Gastroesophageal sphincter (tissue), 4 donors: ENCODE measurements around the gene ADSS2. TPM values are rescaled to one million over a fixed set of nuclear protein-coding genes. Genes with fewer than 3 reads are reported as not detected.

Experiments used
- ATAC-seq: fragments of 150-250 bp; one replicate; pipeline ENCODE4 v1.9.1; 2016; ENCODE audit warnings: mild to moderate bottlenecking, moderate library complexity
- H3K27ac ChIP-seq, 4 donors: fragments of 200-600 bp; sonication (generic) in 3 of 4; 1 replicate in 3 of 4; 2 replicates in 1 of 4; pipeline ENCODE4 v1.5.1; 2016 to 2019
- H3K27me3 ChIP-seq: fragments of 200-600 bp; sonication (generic); one replicate; pipeline ENCODE4 v1.5.1; 2019
- H3K36me3 ChIP-seq, 2 donors: fragments of 200-600 bp; sonication (generic); one replicate each; pipeline ENCODE4 v1.5.1; 2019; ENCODE audit warnings: control low read depth in 1 of 2
- H3K4me1 ChIP-seq, 3 donors: fragments of 200-600 bp; sonication (generic); 1 replicate in 2 of 3; 2 replicates in 1 of 3; pipeline ENCODE4 v1.5.1; 2016 to 2019; ENCODE audit warnings: control low read depth in 2 of 3
- H3K4me3 ChIP-seq, 2 donors: fragments of 200-600 bp; sonication (generic); one replicate each; pipeline ENCODE4 v1.5.1; 2019; ENCODE audit warnings: mild to moderate bottlenecking in 1 of 2, moderate library complexity in 1 of 2
- H3K9me3 ChIP-seq, 3 donors: fragments of 200-600 bp; sonication (generic); one replicate each; pipeline ENCODE4 v1.5.1; 2017 to 2019; ENCODE audit warnings: control low read depth in 2 of 3
- CTCF ChIP-seq, 4 experiments: fragments of 200-600 bp in 2 of 4; fragments of 450-650 bp in 2 of 4; sonication (generic) in 1 of 4; IDR thresholded peaks; one replicate each; pipeline ENCODE4 v1.5.1; 2017 to 2019; ENCODE audit warnings: antibody characterized with exemption in 4 of 4, mild to moderate bottlenecking in 2 of 4, moderate library complexity in 2 of 4
- EP300 ChIP-seq: sonication (generic); formaldehyde crosslinking; IDR thresholded peaks from one replicate; pipeline ENCODE4 v1.6.1; 2017; ENCODE audit warnings: antibody characterized with exemption, mild to moderate bottlenecking
- POLR2A ChIP-seq, 2 donors: fragments of 450-650 bp; IDR thresholded peaks; one replicate each; pipeline ENCODE4 v1.6.1; 2017; ENCODE audit warnings: antibody characterized with exemption in 2 of 2, mild to moderate bottlenecking in 2 of 2, moderate library complexity in 1 of 2
- POLR2AphosphoS5 ChIP-seq: sonication (generic); formaldehyde crosslinking; IDR thresholded peaks from one replicate; pipeline ENCODE4 v1.6.1; 2017; ENCODE audit warnings: antibody characterized with exemption
- WGBS, 2 donors: methylation state at CpG; one replicate each; pipeline ENCODE4 v1.1.5; 2018; ENCODE audit warnings: low coverage in 1 of 2; 5-methylcytosine and 5-hydroxymethylcytosine counted together
- total RNA-seq, 4 donors: library from RNA; depleted of rRNA; stranded (reverse); fragments of >200 nt; gene quantifications; one replicate each; pipeline ENCODE4 v1.1.0, GENCODE V29; 2016

The ADSS2 gene
- total RNA-seq, 4 donors from 2014 or later: 28.9 to 59.0 (median 47.1) TPM

GRCh38 chr1:244393604-244394176 lies 58.0 kb downstream of the ADSS2 start:
- peaks cover 0 to 6% (median 0%) of the 10 kb centered on the region in 3 donors for H3K4me1 ChIP-seq
- H3K27me3 ChIP-seq: no peaks in the 10 kb centered on the region
- H3K9me3 ChIP-seq: no peaks in the 10 kb centered on the region
- TF ChIP-seq EP300: no peak
- no peak for TF ChIP-seq POLR2AphosphoS5
- TF ChIP-seq CTCF (IDR thresholded peaks at IDR 0.05): no peak
- no peak for TF ChIP-seq POLR2A (IDR thresholded peaks at IDR 0.05)
- no peak overlapping the region for H3K4me3 ChIP-seq
- ATAC-seq: no peak
- H3K36me3 ChIP-seq: no peaks in the 10 kb centered on the region
- 86% methylated on average over 5 of the region's 15 CpGs; no CpG with 5 or more reads in 1 of the 2 donors for WGBS, 2 donors
- no peak overlapping the region for H3K27ac ChIP-seq

- WGBS, 2 donors: 80% methylated on average over 1 of the region's 5 CpGs; no CpG with 5 or more reads in 1 of the 2 donors
- Histone ChIP-seq H3K36me3 (no peaks in the 10 kb centered on the region), H3K9me3 (no peaks in the 10 kb centered on the region)
Measured at GRCh38 chr1:244391761-244392160, 59.9 kb downstream of the ADSS2 start.

GRCh38 chr1:244388961-244389360 lies 62.7 kb downstream of the ADSS2 start:
- Histone ChIP-seq H3K36me3 (no peaks in the 10 kb centered on the region), H3K27ac (peak overlapping the region in 3 of 4 donors; percentile 36 to 57 (median 42))
- WGBS, 2 donors: 30 to 35% methylated on average over 7 of the region's 7 CpGs

More at GRCh38 chr1:244391761-244392160, 59.9 kb downstream of the ADSS2 start:
- no peak overlapping the region for H3K4me3 ChIP-seq
- H3K4me1 ChIP-seq: peaks cover 0 to 17% (median 0%) of the 10 kb centered on the region in 3 donors
- no peak for ATAC-seq
- H3K27ac ChIP-seq: no peak overlapping the region
- H3K27me3 ChIP-seq: no peaks in the 10 kb centered on the region
- no peak for TF ChIP-seq CTCF (IDR thresholded peaks at IDR 0.05)
- TF ChIP-seq POLR2A (IDR thresholded peaks at IDR 0.05): no peak
- no peak for TF ChIP-seq POLR2AphosphoS5
- no peak for TF ChIP-seq EP300

GRCh38 chr1:244387415-244387814 lies 64.3 kb downstream of the ADSS2 start:
- no peak overlapping the region for H3K27ac ChIP-seq
- H3K4me3 ChIP-seq: no peak overlapping the region
- WGBS, 2 donors: 91 to 100% methylated on average over 1 of the region's 1 CpG
- no peaks in the 10 kb centered on the region for H3K36me3 ChIP-seq
- ATAC-seq: no peak
- peaks cover 0 to 23% (median 0%) of the 10 kb centered on the region in 3 donors for H3K4me1 ChIP-seq
- H3K27me3 ChIP-seq: no peaks in the 10 kb centered on the region
- no peaks in the 10 kb centered on the region for H3K9me3 ChIP-seq
- TF ChIP-seq POLR2A (IDR thresholded peaks at IDR 0.05): no peak

More at GRCh38 chr1:244388961-244389360, 62.7 kb downstream of the ADSS2 start:
- no peak for ATAC-seq
- peak overlapping the region; percentile 2 to 22 for H3K4me3 ChIP-seq
- H3K4me1 ChIP-seq: peaks cover 0 to 23% (median 0%) of the 10 kb centered on the region in 3 donors
- no peaks in the 10 kb centered on the region for H3K9me3 ChIP-seq
- H3K27me3 ChIP-seq: no peaks in the 10 kb centered on the region
- TF ChIP-seq CTCF (IDR thresholded peaks at IDR 0.05): no peak
- TF ChIP-seq POLR2AphosphoS5: no peak
- no peak for TF ChIP-seq EP300
- no peak for TF ChIP-seq POLR2A (IDR thresholded peaks at IDR 0.05)

GRCh38 chr1:244386595-244386994 lies 65.1 kb downstream of the ADSS2 start:
- H3K27ac ChIP-seq: peak overlapping the region in 1 of 4 donors; percentile 8
- ATAC-seq: no peak
- no peaks in the 10 kb centered on the region for H3K27me3 ChIP-seq
- WGBS, 2 donors: 33 to 47% methylated on average over 1 of the region's 1 CpG
- H3K4me3 ChIP-seq: no peak overlapping the region
- TF ChIP-seq EP300 (no peak), POLR2AphosphoS5 (no peak), CTCF (IDR thresholded peaks at IDR 0.05) (no peak), POLR2A (IDR thresholded peaks at IDR 0.05) (no peak)
- no peaks in the 10 kb centered on the region for H3K36me3 ChIP-seq
- no peaks in the 10 kb centered on the region for H3K9me3 ChIP-seq
- H3K4me1 ChIP-seq: peaks cover 0 to 30% (median 3%) of the 10 kb centered on the region in 3 donors
